Fibroblast of villous mesenchyme (primary cell): Measurements from ENCODE around the gene MYL12A. TPM values are rescaled to one million over a fixed set of nuclear protein-coding genes. Genes with fewer than 3 reads are reported as not detected.
"Not testable (repeated sequence)": the region's sequence is repeated elsewhere in the genome, so short reads cannot be mapped to it uniquely, and the experiment has no call there.

ENCODE experiments used
- DNase-seq: peaks from one replicate; pipeline ENCODE4 v3.0.0-alpha.2; 2010; ENCODE audit warnings: low read depth
- H3K4me3 ChIP-seq: 2 replicates; pipeline ENCODE4 v1.5.1; 2011; ENCODE audit warnings: low read depth, mild to moderate bottlenecking, low read length
- total RNA-seq: library from RNA; depleted of rRNA; stranded (reverse); fragments of >200 nt; gene quantifications from 2 replicates; pipeline ENCODE4 v1.2.3, GENCODE V29; 2012
- TF ChIP-seq, protein P1 (sequence below): IDR thresholded peaks from 2 replicates; pipeline ENCODE4 v1.5.1; 2012; ENCODE audit warnings: low read depth, mild to moderate bottlenecking, low read length; ENCODE audit not compliant: insufficient read depth

MYL12A gene
- total RNA-seq: 861 and 1,222 TPM in 2 replicates

DNA sequence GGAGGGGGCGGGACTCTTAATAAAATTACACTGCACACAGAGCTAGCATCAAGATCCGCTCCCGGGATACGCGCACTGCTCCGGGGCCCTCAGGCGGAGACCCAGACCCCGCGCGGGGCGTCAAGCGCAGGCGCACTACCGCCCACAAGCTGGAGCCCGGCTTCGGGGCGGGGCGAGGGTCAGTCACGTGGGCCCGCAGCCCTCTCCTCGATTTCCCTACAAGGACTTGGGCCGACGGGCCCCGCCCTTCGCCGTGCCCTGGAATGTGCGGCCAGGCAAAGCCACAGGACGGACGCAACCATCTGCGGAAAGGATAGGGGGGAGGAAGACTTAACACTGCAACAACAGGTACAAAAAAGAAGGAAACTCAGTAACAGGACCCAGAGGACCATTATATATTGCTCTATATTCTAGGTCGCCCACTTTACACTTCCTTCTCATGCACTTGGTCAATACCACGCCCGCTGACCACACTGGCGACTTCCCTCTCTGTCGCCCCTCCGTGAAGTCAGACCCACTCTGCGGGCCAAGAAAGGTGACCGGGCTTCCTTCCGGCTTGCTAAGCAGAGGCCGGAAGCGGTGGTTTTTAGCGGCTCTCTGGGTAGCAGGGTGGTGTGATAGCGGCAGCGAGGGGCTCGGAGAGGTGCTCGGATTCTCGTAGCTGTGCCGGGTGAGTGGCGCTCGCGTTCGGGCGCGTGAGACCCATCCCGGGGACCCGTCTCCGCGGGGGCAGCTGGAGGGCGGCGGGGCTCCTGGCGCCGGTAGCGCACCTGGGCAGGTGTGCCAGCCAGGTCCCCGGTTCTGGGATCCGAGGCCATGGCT, at the start of gene MYL12A:
Gene MYL12A (plus strand): TSS at position 562 of the 822 bp plus-strand sequence. CDS start 5,447 bp downstream, outside the sequence.
- H3K4me3 ChIP-seq: peak within 1 kb of the TSS; percentile 93
- TF ChIP-seq, protein P1, sequence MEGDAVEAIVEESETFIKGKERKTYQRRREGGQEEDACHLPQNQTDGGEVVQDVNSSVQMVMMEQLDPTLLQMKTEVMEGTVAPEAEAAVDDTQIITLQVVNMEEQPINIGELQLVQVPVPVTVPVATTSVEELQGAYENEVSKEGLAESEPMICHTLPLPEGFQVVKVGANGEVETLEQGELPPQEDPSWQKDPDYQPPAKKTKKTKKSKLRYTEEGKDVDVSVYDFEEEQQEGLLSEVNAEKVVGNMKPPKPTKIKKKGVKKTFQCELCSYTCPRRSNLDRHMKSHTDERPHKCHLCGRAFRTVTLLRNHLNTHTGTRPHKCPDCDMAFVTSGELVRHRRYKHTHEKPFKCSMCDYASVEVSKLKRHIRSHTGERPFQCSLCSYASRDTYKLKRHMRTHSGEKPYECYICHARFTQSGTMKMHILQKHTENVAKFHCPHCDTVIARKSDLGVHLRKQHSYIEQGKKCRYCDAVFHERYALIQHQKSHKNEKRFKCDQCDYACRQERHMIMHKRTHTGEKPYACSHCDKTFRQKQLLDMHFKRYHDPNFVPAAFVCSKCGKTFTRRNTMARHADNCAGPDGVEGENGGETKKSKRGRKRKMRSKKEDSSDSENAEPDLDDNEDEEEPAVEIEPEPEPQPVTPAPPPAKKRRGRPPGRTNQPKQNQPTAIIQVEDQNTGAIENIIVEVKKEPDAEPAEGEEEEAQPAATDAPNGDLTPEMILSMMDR: no peak
- peak; percentile 99 for DNase-seq

- not testable (repeated sequence) for H3K4me3 ChIP-seq, DNase-seq
These were observed 49.2 kb upstream of the MYL12A start for GRCh38 chr18:3198260-3198860.

DNA sequence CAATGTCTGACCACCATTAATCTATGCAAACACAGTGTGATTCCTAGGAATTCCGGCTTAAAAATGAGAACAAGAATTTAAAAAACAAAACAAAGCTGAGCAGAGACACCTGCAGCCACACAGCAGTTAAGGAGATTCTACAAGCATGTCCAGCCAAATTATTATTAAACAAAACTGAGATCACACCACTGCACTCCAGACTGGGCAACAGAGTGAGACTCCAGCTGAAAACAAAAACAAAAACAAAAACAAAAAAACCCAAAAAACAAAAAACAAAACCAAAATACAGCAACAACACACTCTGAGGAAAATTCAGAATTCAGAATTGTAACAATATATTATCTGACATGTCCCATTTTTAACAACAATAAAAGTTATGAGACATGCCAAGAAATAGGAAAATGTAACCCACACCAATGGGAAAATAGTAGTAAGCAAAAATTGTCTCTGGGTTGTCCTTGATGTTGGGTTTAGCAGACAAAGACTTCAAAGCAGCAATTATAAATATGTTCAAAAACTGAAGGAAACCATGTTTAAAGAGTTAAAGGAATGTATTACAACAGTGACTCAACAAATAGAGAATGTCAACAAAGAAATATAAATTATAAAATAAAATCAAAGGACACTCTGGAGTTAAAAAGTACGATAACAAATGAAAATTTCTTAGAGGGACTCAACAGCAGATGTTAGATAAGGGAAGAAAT, 47.5 kb upstream of the MYL12A start:
- DNase-seq: peak; percentile 11
- TF ChIP-seq, protein P1: no peak
- H3K4me3 ChIP-seq: no peak overlapping the region

GRCh38 chr18:3205239-3205638, 42.4 kb upstream of the MYL12A start:
- TF ChIP-seq, protein P1: no peak
- no peak for DNase-seq
- H3K4me3 ChIP-seq: no peak overlapping the region

DNA sequence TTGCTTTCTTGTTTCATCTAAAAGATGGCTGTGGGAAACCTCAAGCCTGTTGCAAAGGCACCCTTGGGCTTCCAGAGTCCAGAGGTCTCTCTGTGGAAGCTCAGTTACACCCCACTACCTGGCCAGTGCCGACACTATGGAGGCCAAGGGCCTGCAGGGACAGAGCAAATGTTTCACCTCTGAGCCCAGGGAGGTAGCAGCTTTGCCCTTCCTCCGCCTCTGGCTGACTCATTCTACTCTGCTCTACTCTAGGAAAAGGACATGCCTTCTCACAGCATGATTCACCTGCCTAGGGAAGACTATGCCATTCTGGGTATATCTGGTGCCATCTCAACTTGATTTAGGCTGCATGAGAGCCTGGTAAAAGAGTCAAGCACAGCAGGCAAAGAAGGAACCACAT, 40.0 kb upstream of the MYL12A start:
- no peak overlapping the region for H3K4me3 ChIP-seq
- TF ChIP-seq, protein P1: no peak
- DNase-seq: no peak

GRCh38 chr18:3209859-3210569, 37.6 kb upstream of the MYL12A start:
- DNase-seq: no peak
- TF ChIP-seq, protein P1: no peak
- H3K4me3 ChIP-seq: no peak overlapping the region
